ENCODE data around the gene TREML1. TPM values are rescaled to one million over a fixed set of nuclear protein-coding genes. Genes with fewer than 3 reads are reported as not detected.

TREML1 gene
- total and polyA plus RNA-seq, 2 of the 8 experiments (the other 6 are each of a cell fraction or from before 2014, with no cell fraction given): 0.08 TPM; not detected in 1

- H2BK15ac ChIP-seq (ENCODE audit: low read length): no peak overlapping the region
- no peak overlapping the region for H2AK5ac ChIP-seq (ENCODE audit: low read depth, low read length)
- no peak overlapping the region for H3K23ac ChIP-seq (ENCODE audit: insufficient read length)
- H4K5ac ChIP-seq (ENCODE audit: insufficient read length, low read depth, low read length): no peak overlapping the region
- no peaks in the 10 kb centered on the region for H4K20me1 ChIP-seq (replicated peaks in 1 of 2; ENCODE audit: control insufficient read depth in 1 of 2, insufficient read depth in 2 of 2, low read length in 2 of 2)
- no peaks in the 10 kb centered on the region for H3K79me1 ChIP-seq (ENCODE audit: low read depth, low read length)
- H4K91ac ChIP-seq (replicated peaks; ENCODE audit: insufficient read length, low read length): no peak overlapping the region
- 0 out of 2 replicates have a peak overlapping the region, but pooled peaks have one; percentile 35 for H2BK5ac ChIP-seq (ENCODE audit: low read depth, low read length)
- no peak overlapping the region for H2BK12ac ChIP-seq (ENCODE audit: low read depth, low read length)
- no peak overlapping the region for H3K4me3 ChIP-seq (ENCODE audit: extremely low read depth in 1 of 4, insufficient read depth in 2 of 4, low read depth in 3 of 4, low read length in 4 of 4)
- no peak overlapping the region for H3K56ac ChIP-seq (replicated peaks; ENCODE audit: insufficient read length, low read depth, low read length)
- H3K9me3 ChIP-seq (ENCODE audit: insufficient read depth in 2 of 2, low read depth in 1 of 2, low read length in 1 of 2): peaks cover 5 to 16% of the 10 kb centered on the region in 2 experiments; a peak in 3 of 4 replicates
- H3K4me1 ChIP-seq (replicated peaks in 1 of 4; ENCODE audit: control insufficient read depth in 3 of 4, insufficient read depth in 4 of 4, low read length in 3 of 4): no peaks in the 10 kb centered on the region; a peak in 1 of 7 replicates
- no peak overlapping the region for H3K18ac ChIP-seq (ENCODE audit: extremely low read depth, low read length)
- no peak overlapping the region for H3K4me2 ChIP-seq (ENCODE audit: insufficient read depth in 1 of 2, low read depth in 2 of 2, low read length in 2 of 2)
- H3K4ac ChIP-seq (replicated peaks; ENCODE audit: insufficient read length, low read depth, low read length): no peak overlapping the region
- POLR2A ChIA-PET (ENCODE audit: partially characterized antibody): no interaction called here
- no peak overlapping the region for H4K8ac ChIP-seq (ENCODE audit: extremely low read depth, insufficient read depth, low read length)
- H2BK120ac ChIP-seq (replicated peaks; ENCODE audit: low read depth, low read length): no peak overlapping the region
- no peak overlapping the region for H3K27ac ChIP-seq (ENCODE audit: low read depth, low read length)
- H3K27me3 ChIP-seq (replicated peaks in 1 of 4; ENCODE audit: control insufficient read depth in 3 of 4, extremely low read depth in 1 of 4, insufficient read depth in 3 of 4, low read length in 3 of 4): no peaks in the 10 kb centered on the region
- H3K14ac ChIP-seq (ENCODE audit: insufficient read length): no peak overlapping the region
- no peak overlapping the region for H3K9ac ChIP-seq (replicated peaks in 1 of 4; ENCODE audit: extremely low read depth in 1 of 4, low read depth in 3 of 4, low read length in 3 of 4)
- no peaks in the 10 kb centered on the region for H3K23me2 ChIP-seq (ENCODE audit: low read depth, low read length)
- no peak overlapping the region for H2AFZ ChIP-seq (ENCODE audit: low read length)
- CTCF ChIA-PET (ENCODE audit: partially characterized antibody): interaction anchor here (0.5 to 6.2 kb wide), 21 partner anchors 8 to 212 kb away, joined by 3 to 51 read pairs (median 4); partner anchors contain the start of gene TREML2
- H2BK20ac ChIP-seq (ENCODE audit: low read length): no peak overlapping the region
- 95% methylated on average over 2 of the region's 2 CpGs; no CpG with 5 or more reads in 1 of the 2 experiments for WGBS, 2 experiments (ENCODE audit: extremely low coverage in 1 of 2, insufficient coverage in 1 of 2, insufficient read length in 1 of 2, insufficient replicate concordance in 2 of 2, low coverage in 1 of 2, low lambda C conversion rate in 2 of 2, missing lambda C conversion rate in 1 of 2)
- DNase-seq (ENCODE audit: low read depth in 1 of 2, low spot score in 2 of 2) (peak in 1 of 2 experiments; percentile 11), FAIRE-seq (no peak)
- H3K79me2 ChIP-seq (ENCODE audit: control insufficient read depth in 1 of 2, insufficient read depth in 2 of 2, low read length in 2 of 2): no peaks in the 10 kb centered on the region
- no peak for TF ChIP-seq RAD21 (IDR thresholded peaks at IDR 0.05 in 1 of 2, conservative IDR thresholded peaks at IDR 0.05 in 1 of 2; ENCODE audit: low read depth in 2 of 2, low read length in 2 of 2)
- TF ChIP-seq POU5F1 (IDR thresholded peaks at IDR 0.05; ENCODE audit: low read depth, low read length): no peak
- TF ChIP-seq CBX5 (IDR thresholded peaks at IDR 0.05; ENCODE audit: low read depth, low read length): no peak
- no peak for TF ChIP-seq POLR2A (IDR thresholded peaks at IDR 0.05; ENCODE audit: control extremely low read depth in 1 of 2, low read depth in 2 of 2, low read length in 2 of 2)
- TF ChIP-seq TAF1 (IDR thresholded peaks at IDR 0.05; ENCODE audit: low read depth, low read length): no peak
- TF ChIP-seq YY1 (IDR thresholded peaks at IDR 0.05; ENCODE audit: low read depth, low read length): no peak
- TF ChIP-seq KDM1A (IDR thresholded peaks at IDR 0.05; ENCODE audit: borderline replicate concordance, low read length): no peak
- H3K36me3 ChIP-seq (ENCODE audit: control insufficient read depth in 2 of 4, insufficient read depth in 4 of 4, low read length in 3 of 4): no peaks in the 10 kb centered on the region
These were observed 35.8 kb upstream of the TREML1 start for GRCh38 chr6:41189967-41190366.
